ENCODE results near the gene CAPZB.

Gene CAPZB

DNA sequence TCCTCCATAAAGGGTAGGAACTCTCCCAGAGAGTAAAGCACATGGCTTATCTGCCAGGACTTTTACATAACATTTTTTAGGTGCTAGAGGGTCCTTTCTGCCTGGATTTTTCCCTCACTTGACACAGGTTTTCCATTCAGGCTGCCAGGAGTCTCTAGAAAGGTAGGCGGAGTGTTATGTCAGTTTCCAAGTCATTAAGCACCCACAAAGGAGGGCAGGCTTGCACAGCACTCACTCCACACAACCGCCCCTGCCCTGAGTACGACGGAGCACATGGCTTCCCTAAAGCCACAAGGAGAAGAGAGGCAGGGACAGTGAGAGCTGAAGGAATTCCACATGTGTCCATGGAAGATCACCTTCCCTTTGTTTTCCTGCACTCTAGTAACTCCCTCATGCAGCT, 55.7 kb downstream of the CAPZB start:
- peak in 1 of 4 experiments; percentile 28 for DNase-seq

DNA sequence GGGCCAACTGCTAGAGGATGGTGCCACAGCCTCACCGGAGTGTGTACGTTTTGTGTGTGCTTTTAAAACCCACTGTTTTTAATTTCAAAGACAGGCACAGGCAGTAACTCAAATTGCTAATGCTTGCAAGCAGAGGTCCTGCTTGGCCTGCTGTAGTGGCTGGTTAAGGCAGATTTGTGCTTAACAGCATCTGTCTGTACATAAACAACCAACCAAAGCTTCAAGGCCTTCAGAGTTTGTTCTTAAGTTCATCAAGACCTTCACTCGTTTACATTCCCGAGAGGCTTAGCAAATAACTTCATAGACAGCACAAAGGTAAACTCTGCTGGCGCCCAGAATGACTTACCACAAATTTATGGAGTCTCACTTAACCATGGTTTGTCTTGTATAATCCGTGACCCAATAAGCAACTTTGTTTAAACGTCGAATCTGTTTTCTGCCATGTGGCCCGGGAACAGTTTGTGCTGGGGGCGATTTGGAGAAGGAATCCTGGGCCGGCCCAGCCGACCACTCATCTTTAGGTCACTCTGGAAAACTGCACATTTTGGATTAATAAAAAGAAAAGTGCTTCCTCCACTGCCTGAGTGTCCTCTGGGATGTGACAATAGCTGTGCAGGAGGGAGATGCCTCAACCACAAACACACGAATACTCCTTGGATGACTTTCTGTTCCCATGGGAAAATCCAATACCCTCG, 58.1 kb downstream of the CAPZB start:
- no peak for DNase-seq

DNA sequence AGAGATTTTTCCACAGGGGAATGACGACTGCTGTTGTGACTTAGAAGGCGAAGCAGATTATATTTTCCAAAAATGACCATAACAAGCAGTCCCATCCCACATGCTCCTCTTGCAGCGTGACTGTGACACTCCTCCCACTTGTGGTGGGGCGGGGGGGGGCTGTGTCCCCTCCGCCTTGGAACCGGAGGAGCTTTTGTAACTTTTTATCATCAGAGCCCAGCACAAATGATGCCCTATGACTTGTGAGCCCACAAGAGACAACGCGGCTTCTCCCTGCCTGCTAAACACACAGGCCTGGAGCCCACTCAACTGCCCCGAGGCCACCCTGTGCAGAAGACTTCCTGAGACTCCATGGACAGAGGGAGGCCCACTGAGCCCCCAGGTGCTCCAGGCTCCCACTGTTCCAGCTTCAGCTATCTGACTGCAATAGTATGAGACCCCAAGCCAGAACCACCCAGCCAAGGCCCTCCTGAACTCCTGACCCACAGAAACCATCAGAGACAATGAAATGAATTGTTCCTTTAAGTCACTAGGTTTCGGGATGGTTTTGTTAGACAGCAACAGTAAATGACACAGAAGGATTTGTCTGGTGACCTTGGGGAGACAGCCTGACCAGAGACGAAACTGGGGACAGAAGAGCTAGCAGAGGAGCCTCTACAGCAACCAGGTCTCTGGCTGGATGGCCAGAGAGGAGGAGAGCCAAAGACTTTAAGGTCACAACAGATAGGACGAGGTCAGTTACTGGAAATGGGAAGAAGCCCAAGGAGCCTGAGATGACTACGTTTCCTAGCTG, 58.8 kb downstream of the CAPZB start:
- DNase-seq: peak in 1 of 4 experiments; percentile 32

GRCh38 chr1:19425646-19426239, 59.6 kb downstream of the CAPZB start:
- DNase-seq: no peak

DNA sequence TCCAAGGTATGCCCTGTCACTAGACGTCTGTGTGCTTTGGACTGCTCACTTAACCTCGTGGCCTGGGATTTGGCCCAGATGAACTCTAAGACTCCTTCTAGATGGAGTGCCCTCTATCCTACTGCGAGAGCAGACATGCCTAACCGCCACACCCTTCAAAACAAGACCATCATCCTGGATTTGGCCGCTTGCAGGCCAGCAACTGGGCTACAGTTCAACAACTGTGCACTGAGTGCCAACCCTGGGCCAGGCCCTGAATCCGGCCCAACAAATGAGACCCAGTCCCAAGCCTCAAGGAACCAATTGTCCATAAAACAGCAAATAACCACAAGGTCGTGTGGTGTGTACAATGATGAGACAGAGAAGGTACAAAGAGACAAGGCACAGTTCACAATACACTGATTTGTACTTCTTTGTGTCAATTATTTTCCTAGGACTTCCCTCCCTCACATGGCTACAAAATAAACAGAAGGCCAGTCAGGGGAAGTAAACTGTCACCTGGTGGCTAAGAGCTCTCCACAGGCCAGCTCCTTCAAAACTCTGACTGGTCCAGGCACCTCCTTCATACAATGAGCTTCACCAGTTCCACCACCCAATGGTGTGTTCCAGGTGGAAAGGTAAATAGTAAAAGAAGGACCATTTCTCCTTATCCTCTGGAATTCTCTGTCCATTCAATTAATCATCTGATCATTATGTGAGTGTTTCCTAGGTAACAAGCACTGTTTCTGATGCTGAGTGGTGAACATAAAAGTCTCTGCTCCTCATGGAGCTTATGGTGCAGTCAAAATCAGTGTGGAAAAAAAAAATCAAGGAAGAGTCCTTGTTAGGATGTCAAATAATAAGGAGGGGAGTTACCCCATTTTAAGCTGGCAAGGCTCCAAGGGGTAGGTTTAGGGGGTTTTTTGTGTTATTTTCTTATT, 60.4 kb downstream of the CAPZB start:
- no peak for DNase-seq

- DNase-seq: peak in 1 of 4 experiments; percentile 21
Observed at GRCh38 chr1:19423130-19423529, 62.2 kb downstream of the CAPZB start.

DNA sequence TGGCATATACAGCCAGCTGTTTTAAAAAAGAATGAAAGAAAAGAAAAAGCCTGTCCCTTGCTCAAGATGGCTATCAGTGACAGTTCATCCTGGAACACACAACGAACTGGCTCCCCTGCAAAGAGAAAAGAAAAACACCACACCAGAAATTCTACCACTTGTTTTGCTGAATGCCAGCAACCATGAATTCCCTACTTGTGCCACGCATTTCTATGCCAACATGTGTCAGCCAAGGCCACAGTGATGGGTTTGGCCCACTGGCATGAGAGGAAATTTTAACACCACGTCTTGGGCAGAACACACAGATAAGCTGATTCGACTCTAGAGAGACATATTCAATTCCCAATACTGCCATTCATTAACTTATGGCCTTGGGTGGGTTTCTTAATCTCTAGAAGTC, 64.0 kb downstream of the CAPZB start:
- no peak for DNase-seq

DNA sequence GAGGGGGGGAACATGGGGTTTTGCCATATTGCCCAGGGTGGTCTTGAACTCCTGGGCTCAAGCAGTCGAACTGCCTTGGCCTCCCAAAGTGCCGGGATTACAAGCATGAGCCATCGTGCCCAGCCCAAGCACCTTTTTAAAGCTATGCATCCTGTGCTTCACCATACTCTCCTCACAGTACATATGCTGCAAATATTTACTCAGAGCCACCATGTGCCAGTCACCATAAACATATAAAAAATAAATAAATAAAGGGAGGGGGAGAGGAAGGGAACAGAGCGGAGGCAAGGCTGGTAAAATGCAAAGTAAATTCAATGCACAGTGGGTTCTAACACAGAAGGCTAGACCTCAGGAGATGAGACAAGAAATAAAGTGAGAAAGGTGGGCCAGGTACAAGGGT, 64.7 kb downstream of the CAPZB start:
- DNase-seq: no peak

DNA sequence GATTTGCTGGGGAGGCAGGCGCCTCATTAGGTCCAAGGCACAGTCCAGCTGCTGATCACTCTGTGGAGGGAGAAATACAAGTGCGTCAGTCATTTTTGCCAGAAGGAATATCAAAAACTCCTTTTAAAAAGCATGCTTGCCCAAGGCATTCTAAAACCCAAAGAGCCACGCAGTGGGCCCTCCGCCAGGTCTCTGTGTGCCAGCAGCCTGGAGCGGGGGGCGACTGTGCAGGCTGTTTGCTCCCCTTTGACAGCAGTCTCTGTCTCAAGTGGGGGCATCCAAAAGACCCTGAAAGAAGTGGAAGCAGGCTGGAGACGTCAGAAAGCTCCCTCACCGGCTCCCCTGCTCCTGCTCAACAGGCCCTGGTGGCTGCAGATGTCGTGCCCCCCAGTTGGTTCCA, 65.6 kb downstream of the CAPZB start:
- no peak for DNase-seq

DNA sequence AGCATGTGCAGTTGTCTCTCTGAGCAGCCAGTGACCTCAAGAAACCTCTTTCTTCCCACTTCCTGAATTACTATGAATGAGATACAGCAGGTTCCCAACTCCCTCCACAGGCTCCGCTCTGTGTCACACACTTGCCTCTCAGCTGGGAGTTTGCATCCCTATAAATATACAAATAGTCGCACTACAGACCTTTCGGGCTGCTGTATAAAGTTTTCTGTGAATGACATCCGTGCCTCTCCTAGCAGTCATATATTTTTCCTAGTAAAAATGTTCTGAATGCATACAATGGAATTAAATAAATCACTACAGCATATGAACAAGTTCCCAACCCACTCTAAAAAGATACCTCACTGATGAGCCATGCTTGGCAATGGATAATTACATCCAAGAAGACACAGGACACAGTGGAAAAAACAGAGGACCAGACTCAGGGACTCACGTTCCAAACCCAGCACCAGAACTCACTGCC, 66.8 kb downstream of the CAPZB start:
- DNase-seq: peak; percentile 30 to 64 (median 56)

DNA sequence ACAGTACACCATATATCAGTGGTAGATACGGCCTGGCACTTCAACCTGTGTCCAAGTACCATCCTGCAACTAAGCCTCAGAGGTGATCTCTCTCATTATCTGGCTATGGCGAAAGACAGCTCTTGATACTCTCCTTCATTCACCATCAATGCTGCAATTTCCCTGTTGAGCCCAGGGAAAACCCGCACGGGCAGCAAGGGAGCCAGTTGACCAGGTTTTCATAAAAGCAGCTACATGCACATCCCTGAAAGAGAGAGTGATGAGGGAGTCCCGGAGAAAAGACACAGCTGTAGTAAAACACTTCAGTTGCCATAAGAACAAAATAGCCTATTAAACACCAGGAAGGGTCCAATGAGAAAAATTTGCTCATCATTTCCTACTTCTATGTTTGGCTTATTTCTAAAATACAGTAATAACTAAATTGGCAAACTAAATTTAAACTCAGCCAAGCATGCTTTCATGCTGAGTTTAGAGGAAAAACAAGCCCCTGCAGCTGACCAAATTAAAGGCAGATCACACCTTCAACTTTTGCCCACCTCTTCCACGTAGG, 68.3 kb downstream of the CAPZB start:
- DNase-seq: no peak

DNA sequence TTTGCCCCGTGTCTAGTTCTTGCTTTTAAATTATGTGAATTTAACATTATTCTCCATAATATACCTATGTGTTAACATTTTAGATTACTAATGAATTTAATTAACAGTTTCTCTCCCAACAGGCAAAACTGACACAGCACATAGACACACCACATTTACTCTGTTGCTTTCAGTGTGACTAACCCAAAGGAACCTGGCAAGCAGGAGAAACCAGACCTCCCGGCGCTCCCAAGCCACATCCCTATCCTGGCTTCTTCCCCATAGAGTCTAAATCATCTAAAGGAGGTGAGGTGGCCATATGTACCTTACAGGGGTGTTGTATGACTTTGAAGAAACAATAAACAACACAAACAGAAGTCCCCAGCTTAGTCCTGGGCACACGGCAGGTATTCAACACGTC, 69.2 kb downstream of the CAPZB start:
- no peak for DNase-seq

DNA sequence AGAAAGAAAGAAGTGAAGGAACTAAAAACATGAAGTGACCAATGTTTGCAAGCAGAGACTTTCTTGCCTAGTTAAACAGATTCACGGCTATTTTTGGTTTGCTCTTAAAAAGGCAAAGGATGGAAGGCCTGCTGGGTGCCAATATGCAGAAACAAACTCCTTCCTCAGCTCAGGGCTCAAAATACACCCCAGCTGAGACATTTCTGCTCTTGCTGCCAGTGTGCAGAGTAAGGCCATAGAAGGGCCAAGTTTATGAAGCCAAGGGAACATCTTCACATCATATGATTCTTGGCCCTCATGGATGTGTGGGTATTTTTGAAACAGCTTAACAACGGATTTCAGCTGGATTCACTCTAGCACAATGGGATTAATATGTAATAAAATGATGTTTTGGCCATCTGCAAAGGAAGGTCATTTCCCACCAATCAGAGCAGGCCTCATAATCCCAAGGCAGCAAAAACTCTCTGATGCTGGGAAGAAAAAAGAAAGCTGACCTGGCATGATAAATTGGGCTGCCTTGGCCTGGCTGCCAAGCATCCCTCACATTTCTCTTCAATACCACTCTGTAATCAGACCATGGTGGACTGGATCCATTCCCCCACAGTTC, 70.7 kb downstream of the CAPZB start:
- peak in 3 of 4 experiments; percentile 32 to 55 (median 42) for DNase-seq

GRCh38 chr1:19413999-19414398, 71.3 kb downstream of the CAPZB start:
- DNase-seq: no peak

DNA sequence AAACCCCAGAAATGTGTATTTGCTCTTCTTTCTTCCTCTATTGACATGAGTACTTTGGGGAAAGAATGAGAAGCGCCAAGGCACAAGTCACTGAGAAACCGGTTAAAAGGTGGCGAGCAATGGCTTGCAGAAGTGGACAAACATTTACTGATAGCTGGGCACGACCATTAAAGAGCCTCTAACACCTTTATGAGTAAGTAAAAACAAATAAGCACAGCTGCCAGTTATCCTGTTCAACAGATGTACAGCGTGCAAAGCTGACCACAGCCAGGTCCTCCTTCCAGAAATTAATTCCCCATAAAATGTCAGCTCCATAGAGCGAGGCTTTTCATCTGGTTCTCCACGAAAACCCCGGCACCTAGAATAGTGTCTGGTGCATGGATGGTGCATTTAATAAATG, 72.7 kb downstream of the CAPZB start:
- no peak for DNase-seq

DNA sequence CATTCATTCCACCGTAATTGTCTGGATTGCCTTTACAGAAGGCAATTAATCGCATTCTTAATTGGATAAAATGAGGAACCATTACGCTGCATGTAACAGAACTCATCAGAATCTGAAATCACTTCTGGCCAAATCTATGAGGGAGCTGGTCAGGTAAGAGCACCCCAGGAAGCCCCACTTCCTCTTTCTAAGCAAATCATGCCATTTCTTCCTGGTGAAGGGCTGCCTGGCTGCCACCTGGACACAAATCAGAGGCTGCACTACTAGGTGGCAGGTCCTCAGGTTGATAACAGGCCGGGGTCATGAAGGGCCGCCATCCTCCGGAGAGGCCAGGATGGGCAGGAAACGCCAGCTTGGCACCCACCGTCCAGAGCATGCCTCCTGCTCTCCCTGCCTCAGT, 73.7 kb downstream of the CAPZB start:
- DNase-seq: no peak

DNA sequence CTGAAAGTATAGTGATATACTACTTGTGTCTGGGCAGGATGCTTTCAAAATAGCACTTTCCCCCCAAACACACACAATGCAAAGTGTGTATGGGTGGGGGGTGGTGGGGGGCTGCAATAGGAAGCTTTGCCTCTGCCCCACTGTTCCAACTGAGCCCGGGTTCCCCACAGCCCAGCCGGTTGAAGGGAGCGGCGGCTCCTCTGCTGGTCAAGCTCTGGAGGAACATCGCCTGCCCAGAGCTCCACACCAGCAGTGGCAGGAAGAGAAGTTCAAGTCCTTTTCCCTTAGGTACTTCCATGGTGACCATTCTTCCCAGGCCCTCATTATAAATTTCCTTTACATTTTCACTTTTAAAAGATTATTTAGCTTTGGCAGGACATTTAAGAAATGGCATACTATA, 74.9 kb downstream of the CAPZB start:
- no peak for DNase-seq

DNA sequence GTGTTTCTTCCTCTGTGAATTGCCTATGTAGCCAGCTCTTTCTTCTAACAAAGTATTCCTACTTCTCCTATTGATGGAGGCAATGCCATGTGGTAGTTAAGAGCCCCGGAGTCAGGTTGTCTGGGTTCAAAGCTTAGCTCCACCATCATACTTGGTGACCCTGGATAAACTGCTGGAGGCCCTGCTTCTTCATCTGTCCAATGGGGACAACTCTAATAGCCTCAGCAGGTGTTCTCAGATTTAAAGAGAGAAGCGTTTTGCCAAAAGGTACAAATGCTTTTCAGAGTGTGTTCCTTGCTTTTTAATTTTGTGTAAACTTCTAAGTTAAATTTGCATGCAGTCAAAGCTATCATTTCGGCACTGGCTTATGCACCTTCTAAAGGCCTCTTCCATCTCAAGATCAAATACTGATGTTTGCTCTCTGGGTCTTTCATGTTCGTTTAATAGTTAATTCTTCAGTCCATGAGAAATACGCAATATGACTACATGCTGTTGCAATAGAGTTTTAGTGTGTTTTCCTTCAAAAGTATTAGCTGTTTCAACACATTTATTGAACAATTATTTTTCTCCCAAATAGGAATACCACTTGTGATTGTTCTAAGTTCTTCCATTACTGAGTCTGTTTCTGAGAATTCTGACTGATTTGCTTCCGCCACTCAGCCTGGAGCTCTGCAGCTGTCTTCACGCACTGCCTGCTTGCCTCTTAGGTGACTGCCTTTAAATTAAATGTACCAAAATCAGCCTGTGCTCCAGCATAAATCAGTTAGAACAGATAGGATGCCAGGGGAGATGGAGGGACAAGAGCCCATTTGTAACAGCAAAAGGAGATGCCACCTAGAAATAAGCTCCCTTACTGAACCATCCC, 75.6 kb downstream of the CAPZB start:
- no peak for DNase-seq

GRCh38 chr1:19407494-19408096, 77.7 kb downstream of the CAPZB start:
- DNase-seq: no peak

DNA sequence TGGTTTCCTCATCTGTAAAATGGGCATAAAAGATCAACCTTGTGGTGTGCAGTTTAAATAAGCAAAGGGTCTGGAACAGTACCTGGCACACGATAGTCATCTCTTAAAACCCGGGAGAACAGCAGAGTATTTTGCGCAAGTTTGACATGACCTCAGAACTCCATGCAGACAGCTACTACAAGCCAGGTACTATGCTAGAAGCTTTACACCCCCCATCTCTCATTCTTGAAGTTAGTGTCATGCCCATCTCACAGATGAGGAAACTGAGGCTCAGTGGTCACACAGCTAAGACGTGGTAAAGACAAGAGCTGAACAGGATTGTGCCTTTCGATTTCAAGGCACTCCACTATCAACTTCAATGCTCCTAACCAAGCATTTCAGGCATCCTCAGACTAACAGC, 78.7 kb downstream of the CAPZB start:
- DNase-seq: no peak

Data from suppressor macrophage (primary cell).